ENCODE measurements around the gene PFAS. TPM values are rescaled to one million over a fixed set of nuclear protein-coding genes. Genes with fewer than 3 reads are reported as not detected.

PFAS gene
- total RNA-seq, 1 donor from 2014 or later, result 23.9 TPM

DNA sequence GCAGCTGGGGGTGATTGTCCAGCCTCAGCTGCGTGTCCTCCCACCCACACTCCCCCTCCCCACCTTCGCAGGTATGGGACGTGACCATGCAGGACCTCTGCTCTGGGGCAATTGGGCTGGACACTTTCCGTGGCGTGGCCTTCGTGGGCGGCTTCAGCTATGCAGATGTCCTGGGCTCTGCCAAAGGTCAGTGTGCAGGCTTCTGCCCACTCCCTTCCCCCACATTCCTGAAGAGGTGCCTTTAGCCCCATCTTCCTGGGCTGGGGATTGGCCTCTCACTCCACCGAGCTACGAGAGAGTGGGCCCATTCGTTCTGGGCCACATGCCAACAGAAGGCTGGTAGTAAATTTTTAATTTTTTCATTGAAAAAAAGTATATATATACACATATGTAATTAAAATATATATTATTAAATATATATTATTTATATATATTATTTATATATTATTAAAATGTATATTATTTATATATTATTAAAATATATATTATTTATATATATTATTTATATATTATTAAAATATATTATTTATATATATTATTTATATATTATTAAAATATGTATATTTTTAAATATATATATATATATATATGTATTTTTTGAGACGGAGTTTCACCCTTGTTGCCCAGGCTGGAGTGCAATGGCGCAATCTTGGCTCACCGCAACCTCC is 18.5 kb downstream of the PFAS start:
- DNase-seq (ENCODE audit: low read depth in 2 of 2), result no peak

DNA sequence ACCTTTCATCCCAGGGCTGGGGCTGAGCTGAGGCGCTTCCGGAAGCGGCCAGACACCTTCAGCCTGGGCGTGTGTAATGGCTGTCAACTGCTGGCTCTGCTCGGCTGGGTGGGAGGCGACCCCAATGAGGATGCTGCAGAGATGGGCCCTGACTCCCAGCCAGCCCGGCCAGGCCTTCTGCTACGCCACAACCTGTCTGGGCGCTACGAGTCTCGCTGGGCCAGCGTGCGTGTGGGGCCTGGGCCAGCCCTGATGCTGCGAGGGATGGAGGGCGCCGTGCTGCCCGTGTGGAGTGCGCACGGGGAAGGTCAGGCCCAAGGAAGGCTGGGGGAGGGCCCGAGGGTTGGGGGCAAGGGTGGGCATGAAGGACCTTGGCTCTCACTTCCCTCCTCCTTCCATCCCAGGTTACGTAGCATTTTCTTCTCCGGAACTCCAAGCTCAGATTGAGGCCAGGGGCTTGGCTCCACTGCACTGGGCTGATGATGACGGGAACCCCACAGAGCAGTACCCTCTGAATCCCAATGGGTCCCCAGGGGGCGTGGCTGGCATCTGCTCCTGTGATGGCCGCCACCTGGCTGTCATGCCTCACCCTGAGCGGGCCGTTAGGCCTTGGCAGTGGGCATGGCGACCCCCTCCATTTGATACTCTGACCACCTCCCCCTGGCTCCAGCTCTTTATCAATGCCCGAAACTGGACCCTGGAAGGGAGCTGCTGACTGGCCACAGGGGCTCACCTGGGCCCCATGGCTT is 19.6 kb downstream of the PFAS start:
- DNase-seq (ENCODE audit: low read depth in 2 of 2), result no peak

DNA sequence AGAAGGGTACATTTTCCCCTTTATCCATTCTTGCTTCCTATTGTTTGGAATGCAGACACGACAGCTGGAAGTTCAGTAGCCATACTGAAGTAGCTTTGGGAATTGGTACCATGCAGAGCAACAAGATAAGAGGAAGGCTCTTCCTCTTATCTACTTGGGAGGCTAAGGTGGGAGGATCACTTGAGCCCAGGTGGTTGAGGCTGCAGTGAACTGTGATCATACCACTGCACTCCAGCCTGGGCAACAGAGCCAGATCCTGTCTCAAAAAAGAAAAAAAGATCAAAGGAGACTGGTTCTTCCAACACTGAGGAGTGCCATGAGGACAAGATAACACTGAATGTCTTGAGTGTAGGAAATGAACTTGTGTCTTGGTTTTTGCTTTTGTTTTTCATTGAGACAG is 23.3 kb downstream of the PFAS start:
- DNase-seq (ENCODE audit: low read depth in 2 of 2), result no peak

GRCh38 chr17:8273884-8274444 is 24.9 kb downstream of the PFAS start:
- no peak for DNase-seq (ENCODE audit: low read depth in 2 of 2)

DNA sequence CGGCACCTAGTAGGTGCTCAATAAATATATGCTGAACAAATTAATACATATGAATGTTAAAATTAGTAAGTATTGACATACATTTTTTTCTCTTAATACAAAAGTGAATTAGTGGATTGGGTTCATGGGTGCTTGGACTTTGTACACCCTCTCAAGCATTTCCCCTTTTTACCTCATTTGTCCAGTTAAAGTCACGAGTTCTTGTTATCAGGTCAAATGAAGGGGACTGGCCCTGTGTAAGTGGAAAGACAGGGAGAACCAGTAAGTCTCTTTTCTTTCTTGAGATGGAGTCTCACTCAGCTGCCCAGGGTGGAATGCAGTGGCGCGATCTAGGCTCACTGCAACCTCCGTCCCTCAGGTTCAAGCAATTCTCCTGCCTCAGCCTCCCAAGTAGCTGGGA is 25.7 kb downstream of the PFAS start:
- no peak for DNase-seq (ENCODE audit: low read depth in 2 of 2)

DNA sequence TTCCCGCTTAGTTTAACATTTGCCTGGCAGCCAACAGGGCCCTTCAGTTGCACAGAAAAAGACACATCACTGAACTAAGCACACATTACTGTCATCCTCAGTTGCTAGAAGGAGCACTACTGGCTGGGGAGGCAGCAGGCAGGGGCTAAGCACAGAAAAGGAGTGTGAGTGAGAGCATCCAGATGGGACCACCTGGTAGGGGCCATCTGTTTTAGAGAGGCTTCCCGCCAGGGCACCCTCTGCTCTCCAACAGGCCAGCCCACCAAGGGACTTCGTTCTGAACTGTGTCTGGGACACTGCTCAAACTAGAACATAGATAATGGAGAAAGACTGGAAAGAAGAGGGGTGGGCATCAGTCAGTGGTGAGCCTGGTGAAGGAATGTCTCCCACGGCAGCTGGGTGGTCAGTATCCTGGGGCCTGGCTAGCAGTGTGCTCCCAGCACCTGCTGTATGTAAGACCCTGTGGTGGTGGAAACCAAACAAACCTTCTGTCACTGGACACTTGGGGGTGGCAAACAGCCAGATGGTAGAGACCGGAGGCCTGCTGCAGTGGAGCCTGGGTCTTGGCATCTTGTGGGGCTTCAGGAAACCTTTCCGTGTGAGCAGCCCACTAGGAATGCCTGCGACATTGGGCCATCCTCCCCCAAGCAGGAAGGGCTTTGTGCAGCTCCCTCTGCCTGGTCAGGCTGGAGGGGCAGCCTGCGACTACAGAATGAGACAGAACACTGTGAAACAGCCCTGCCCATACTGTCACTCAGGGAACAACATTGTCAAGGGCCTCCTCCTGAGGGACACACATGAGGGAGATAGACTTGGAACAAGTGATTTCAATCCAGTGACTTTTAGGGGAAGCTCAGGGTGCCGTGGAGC is 26.6 kb downstream of the PFAS start:
- no peak for DNase-seq (ENCODE audit: low read depth in 2 of 2)

- DNase-seq (ENCODE audit: low read depth in 2 of 2), result no peak
These were observed 28.2 kb downstream of the PFAS start for GRCh38 chr17:8277317-8277716.

DNA sequence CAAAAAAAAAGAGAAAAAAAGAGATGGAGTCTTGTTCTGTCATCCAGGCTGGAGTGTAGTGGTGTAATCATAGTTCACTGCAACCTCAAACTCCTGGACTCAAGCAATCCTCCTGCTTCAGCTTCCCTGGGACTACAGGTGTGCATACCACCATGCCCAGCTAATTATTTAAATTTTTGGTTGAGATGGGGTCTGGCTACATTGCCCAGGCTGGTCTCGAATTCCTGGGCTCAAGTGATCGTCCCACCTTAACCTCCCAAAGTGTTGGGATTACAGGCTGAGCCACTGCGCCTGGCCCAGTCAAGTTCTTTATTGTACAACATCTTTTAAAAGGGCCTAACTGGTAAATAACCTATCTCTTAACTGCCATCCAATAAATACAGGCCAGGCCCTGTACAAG is 33.3 kb downstream of the PFAS start:
- DNase-seq (ENCODE audit: low read depth in 2 of 2), result no peak

DNA sequence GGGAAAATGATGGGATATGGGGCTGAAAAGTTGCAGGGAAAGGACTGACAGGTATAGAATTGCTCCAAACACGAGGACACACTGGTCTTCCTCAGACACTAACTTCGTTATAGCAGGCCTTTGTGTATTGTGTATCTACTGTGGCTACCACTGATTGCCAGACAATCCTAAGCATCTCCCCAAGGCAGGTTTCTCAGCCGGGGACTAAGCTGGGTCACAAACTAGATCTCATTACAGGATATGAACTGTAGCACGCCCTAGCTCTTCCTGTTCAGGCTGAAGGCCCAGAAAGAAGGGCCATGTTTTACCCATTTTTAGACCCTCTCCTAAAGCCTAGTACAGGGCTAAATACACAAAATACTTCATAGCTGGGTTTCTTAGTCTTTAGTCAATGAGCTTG is 34.3 kb downstream of the PFAS start:
- DNase-seq (ENCODE audit: low read depth in 2 of 2), result no peak

- DNase-seq (ENCODE audit: low read depth in 2 of 2), result no peak
These were observed 35.0 kb downstream of the PFAS start for GRCh38 chr17:8284126-8284525.

DNA sequence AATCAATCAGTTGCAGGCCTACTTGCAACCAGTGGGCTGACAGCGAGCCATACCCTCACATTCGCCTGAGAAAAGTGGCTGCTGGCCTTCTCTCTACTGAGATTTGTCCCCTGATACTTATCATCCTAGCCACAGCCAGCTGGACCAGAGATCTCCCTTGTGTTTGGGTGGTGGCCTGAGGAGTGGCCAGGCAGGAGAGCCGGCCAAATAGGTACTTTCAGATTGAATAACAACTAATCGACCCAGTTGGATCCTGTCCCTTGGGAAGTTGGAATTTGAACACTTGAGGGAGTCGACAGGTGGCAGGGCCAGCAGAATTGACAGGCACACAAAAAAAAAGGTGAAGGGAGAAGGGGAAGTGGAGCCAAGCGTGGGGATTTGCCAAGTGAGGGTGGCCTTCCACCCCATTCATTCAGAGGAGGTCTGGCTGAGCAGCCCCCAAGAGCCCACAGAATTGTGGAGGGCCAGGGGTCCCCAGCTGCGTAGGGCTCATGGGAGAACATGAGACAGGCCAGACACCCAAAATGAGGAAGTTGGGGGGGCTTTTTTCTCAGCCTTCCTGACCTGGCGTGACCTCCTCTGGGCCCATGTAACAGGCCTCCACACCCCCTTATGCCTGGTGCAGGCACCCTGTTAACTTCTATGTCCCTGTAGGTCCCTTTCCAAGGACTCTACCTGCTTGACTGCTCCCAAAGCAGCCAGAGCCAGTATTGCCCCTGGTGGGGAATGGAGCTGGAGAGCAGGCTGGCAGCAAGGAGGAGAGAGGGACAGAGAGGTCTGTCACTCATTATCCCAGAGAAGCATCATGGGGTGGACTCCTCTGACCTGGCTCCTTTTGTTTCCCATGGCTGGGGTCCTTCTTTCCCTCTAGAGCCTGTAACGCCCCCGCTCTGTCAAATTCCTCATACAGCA is 36.4 kb downstream of the PFAS start:
- no peak for DNase-seq (ENCODE audit: low read depth in 2 of 2)

DNA sequence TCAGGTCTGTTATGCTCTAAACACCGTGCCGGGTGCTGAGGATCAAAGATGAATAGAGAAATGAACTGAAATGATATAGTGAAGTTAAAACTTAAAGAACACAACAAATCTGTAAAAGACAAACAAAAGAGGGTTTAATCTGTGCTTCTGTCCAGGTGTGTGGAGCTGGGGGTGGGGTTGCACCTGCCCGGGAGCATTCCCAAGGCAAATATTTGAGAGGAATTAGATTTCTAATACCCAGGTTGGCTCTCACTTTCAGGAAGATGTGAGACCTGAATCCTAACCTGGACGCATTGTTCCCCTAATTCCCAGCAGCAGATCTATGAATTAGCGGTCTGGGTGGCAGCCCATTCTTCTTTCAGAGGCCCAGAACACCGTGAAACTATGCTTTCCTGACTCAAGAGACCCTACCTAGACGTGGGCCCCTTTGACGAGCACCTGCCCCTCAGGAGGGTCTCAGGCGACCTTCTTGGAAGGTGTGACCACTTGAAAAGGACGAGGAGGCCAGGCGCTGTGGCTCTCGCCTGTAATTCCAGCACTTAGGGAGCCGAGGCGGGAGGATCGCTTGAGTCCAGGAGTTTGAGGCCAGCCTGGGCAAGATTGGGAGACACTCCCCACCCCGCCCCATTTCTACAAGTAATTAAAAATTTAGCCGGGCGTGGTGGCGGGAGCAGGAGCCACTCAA is 38.7 kb downstream of the PFAS start:
- no peak for DNase-seq (ENCODE audit: low read depth in 2 of 2)

DNA sequence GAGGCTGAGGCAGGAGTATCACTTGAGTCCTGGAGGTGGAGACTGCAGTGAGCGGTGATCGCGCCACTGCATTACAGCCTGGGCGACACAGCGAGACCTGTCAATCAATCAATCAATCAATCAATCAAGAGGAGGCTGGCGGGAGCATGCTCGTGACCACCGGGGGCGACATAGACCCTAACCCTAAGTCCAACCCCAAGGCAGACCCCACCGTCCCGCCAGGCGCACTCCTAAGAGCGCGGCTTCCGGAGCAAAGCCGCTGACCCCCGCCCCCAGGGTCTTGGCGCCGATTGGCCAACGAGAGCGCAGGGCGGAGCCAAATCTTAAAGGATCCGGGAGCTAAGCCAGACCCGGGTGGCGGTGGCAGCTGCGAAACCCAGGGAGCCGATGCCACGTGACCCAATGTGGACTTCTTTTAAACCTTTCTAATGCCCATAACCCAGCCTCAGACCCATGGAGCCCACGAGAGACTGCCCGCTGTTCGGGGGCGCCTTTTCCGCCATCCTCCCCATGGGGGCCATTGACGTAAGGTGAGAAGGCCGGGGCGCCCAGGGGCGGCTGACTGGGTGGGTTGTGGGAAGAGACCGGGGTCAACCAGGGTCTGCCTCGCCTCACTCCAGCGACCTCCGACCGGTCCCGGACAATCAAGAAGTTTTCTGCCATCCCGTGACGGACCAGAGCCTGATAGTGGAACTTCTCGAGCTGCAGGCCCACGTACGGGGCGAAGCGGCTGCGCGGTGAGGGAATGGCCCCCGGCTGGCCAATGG is 39.4 kb downstream of the PFAS start, which contains the start of gene RANGRF:
TSS of gene RANGRF (plus strand) at position 335 of the 767 bp plus-strand sequence. CDS start at position 454, 119 bp downstream.
- DNase-seq (ENCODE audit: low read depth in 2 of 2), result peak; percentile 55 to 81

DNA sequence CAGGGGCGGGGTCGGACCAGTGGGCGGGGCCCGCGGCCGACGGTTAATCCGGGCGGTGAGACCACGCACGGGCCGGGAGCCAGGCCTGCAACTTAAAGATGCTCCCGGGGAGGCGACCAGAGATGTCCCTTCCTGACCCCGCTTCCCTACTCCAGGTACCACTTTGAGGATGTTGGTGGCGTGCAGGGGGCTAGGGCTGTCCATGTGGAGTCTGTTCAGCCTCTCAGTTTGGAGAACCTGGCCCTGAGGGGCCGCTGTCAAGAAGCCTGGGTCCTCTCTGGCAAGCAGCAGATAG is 40.0 kb downstream of the PFAS start:
- DNase-seq (ENCODE audit: low read depth in 2 of 2), result no peak

DNA sequence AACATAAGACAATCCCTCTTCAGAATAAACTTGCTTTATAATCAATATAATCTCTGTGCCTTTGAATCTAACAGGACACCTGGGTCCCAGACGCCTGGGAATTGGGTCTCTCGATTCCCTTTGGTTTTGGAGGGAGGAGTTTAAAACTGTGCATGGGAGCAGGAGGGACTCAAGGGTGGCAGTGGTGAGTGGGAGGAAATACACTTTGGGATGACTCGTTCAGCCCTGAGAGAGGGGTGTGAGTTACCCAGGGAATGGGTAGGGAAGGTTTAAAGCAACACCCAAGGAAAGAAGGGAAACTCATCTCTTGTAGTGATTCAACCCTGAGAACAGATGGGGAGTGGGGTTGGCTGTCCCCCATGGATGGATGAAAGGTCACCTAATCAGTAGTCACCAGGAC is 41.0 kb downstream of the PFAS start:
- no peak for DNase-seq (ENCODE audit: low read depth in 2 of 2)

DNA sequence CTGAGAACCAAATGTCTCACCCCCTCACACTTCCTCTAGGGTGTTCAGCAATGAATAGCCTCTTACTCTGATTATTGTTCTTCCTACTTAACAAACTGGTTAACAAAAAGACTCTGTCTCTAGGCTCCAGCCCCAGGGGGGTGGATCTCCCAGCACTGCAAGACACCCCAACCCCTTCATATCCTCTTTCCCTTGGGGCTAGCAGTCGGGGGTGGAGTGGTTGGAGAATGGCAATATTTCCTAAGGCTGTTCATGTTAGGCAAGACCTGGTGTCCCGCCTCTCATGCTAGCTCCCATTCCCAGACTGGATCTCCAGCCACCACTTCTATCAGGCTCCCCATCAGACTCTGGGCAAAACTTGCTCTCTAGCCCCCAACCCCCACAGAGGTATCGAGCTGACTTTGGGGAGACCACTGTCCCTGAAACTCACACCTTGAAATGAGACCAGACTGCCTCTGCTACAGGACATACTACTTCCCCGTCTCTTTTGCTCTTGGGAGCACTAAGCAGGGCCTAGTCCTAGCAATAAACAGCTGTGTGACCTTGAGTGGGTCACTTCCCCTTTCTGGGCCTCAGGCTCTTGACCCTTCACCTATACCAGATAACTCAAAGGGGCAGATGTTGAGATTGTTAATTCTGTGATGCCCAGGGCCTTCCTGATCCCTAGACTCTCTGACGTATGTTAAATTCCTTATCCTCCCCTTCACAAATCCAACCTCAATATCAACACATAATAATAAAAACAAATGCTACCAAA is 43.7 kb downstream of the PFAS start:
- DNase-seq (ENCODE audit: low read depth in 2 of 2), result no peak

DNA sequence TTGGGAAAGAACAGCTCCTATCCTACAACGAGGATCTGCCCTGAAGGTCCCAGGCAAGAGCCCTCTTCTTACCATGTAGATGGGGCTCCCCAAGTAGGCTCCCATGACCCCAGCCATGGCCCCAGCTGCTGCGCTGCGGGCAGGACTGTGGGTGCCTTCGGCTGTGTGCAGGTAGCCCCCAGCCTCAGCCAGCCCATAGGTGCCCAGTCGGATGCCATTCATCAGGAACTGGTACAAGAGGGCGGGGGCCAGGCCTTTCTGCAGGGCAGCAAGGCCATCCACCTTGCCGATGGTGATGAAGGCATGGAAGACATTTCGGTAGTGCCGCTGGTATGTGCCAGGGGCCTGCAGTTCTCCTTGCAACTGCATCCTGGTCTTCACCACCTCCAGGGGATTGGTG is 45.3 kb downstream of the PFAS start:
- no peak for DNase-seq (ENCODE audit: low read depth in 2 of 2)

- no peak for DNase-seq (ENCODE audit: low read depth in 2 of 2)
These were observed 45.8 kb downstream of the PFAS start for GRCh38 chr17:8294814-8295316.

DNA sequence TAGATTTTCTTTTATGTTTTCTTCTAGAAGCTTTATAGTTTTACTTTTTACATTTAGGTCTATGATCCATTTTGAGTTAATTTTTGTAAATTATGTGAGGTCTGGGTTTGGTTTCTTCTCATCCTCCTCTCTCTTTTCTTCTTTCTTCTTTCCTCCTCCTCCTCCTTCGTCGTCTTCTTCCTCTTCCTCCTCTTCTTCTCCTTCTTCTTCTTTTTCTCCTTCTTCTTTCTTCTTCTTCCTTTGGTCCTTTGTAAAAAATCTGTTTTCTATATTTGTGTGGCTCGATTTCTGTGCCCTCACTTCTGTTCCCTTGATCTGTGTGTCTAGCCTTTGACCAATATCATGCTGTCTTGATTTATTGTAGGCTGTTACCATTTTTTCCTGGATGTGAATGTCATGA is 51.1 kb downstream of the PFAS start:
- no peak for DNase-seq (ENCODE audit: low read depth in 2 of 2)

Data from dermis microvascular lymphatic vessel endothelial cell (primary cell).